Neural cell (in vitro differentiated cells): Measurements from ENCODE around the gene BRD9.
"Not testable (repeated sequence)": the region's sequence is repeated elsewhere in the genome, so short reads cannot be mapped to it uniquely, and the experiment has no call there.

Source experiments
- EP300 ChIP-seq: fragments of 450-650 bp; conservative IDR thresholded peaks from 2 replicates; pipeline ENCODE4 v1.6.1; 2014; ENCODE audit warnings: antibody characterized with exemption, mild to moderate bottlenecking, moderate library complexity; ENCODE audit not compliant: poor library complexity, severe bottlenecking
- EZH2 ChIP-seq: fragments of 200-600, 300-800 bp; shearing (Covaris generic), sonication (generic); IDR thresholded peaks from 2 replicates; pipeline ENCODE4 v1.6.1; 2014; ENCODE audit warnings: antibody characterized with exemption, low read length, borderline replicate concordance, mild to moderate bottlenecking; ENCODE audit not compliant: insufficient read depth, poor library complexity, severe bottlenecking
- MXI1 ChIP-seq: fragments of 450-650 bp; conservative IDR thresholded peaks from 2 replicates; pipeline ENCODE4 v1.6.1; 2014; ENCODE audit warnings: antibody characterized with exemption, mild to moderate bottlenecking; ENCODE audit not compliant: poor library complexity, severe bottlenecking
- POLR2AphosphoS5 ChIP-seq: IDR thresholded peaks from 2 replicates; pipeline ENCODE4 v1.6.1; 2012
- RAD21 ChIP-seq: fragments of 450-650 bp; conservative IDR thresholded peaks from 2 replicates; pipeline ENCODE4 v1.6.1; 2014; ENCODE audit warnings: antibody characterized with exemption, mild to moderate bottlenecking, moderate library complexity
- SMC3 ChIP-seq: fragments of 450-650 bp; conservative IDR thresholded peaks from 2 replicates; pipeline ENCODE4 v1.6.1; 2014; ENCODE audit warnings: antibody characterized with exemption, mild to moderate bottlenecking, moderate library complexity; ENCODE audit not compliant: poor library complexity
- TF ChIP-seq, protein P1 (sequence below): fragments of 450-650 bp; IDR thresholded peaks from 2 replicates; pipeline ENCODE4 v1.5.1; 2014; ENCODE audit warnings: antibody characterized with exemption, mild to moderate bottlenecking, moderate library complexity; ENCODE audit not compliant: poor library complexity, severe bottlenecking
- TF ChIP-seq, protein P2 (sequence below): IDR thresholded peaks from 2 replicates; pipeline ENCODE4 v1.6.1; 2012; ENCODE audit warnings: borderline replicate concordance

DNA sequence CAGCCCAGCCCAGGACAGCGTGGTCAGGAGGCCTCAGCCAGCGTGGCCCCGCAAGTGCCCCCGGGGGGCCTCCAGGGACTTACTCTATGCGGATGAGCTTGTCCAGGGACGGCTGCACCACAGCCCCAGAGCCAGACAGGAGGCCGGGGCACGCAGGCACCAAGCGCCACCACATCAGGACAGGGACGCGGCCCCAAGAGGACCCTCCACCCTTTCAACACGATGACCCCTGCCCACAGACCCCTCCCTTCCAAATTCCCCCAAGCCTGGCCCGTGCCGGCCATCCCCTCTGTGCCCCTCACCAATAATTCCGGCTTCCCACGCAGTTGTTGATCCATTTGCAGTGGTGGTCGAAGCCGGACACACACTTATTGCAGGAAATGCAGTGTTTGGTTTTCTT lies 45.4 kb downstream of the BRD9 start:
- TF ChIP-seq, protein P1, sequence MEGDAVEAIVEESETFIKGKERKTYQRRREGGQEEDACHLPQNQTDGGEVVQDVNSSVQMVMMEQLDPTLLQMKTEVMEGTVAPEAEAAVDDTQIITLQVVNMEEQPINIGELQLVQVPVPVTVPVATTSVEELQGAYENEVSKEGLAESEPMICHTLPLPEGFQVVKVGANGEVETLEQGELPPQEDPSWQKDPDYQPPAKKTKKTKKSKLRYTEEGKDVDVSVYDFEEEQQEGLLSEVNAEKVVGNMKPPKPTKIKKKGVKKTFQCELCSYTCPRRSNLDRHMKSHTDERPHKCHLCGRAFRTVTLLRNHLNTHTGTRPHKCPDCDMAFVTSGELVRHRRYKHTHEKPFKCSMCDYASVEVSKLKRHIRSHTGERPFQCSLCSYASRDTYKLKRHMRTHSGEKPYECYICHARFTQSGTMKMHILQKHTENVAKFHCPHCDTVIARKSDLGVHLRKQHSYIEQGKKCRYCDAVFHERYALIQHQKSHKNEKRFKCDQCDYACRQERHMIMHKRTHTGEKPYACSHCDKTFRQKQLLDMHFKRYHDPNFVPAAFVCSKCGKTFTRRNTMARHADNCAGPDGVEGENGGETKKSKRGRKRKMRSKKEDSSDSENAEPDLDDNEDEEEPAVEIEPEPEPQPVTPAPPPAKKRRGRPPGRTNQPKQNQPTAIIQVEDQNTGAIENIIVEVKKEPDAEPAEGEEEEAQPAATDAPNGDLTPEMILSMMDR, result not testable (repeated sequence)
- not testable (repeated sequence) for TF ChIP-seq SMC3, EZH2, POLR2AphosphoS5, EP300, MXI1, RAD21
- TF ChIP-seq, protein P2, sequence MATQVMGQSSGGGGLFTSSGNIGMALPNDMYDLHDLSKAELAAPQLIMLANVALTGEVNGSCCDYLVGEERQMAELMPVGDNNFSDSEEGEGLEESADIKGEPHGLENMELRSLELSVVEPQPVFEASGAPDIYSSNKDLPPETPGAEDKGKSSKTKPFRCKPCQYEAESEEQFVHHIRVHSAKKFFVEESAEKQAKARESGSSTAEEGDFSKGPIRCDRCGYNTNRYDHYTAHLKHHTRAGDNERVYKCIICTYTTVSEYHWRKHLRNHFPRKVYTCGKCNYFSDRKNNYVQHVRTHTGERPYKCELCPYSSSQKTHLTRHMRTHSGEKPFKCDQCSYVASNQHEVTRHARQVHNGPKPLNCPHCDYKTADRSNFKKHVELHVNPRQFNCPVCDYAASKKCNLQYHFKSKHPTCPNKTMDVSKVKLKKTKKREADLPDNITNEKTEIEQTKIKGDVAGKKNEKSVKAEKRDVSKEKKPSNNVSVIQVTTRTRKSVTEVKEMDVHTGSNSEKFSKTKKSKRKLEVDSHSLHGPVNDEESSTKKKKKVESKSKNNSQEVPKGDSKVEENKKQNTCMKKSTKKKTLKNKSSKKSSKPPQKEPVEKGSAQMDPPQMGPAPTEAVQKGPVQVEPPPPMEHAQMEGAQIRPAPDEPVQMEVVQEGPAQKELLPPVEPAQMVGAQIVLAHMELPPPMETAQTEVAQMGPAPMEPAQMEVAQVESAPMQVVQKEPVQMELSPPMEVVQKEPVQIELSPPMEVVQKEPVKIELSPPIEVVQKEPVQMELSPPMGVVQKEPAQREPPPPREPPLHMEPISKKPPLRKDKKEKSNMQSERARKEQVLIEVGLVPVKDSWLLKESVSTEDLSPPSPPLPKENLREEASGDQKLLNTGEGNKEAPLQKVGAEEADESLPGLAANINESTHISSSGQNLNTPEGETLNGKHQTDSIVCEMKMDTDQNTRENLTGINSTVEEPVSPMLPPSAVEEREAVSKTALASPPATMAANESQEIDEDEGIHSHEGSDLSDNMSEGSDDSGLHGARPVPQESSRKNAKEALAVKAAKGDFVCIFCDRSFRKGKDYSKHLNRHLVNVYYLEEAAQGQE, result not testable (repeated sequence)
